GM13976 (cell line): ENCODE data around the gene CXCL9.

Experiments used
- DNase-seq: peaks from one replicate; pipeline ENCODE4 v3.0.0; 2012; ENCODE audit warnings: low spot score
- CTCF ChIP-seq: IDR thresholded peaks from 2 replicates; pipeline ENCODE4 v1.5.1; 2012; ENCODE audit warnings: borderline replicate concordance, mild to moderate bottlenecking; ENCODE audit not compliant: insufficient read depth; ENCODE audit errors: extremely low read depth, missing control alignments, control extremely low read depth
- in situ Hi-C: fragments of 300-500 bp; cut with MboI; formaldehyde crosslinking; loops from one replicate; pipeline ENCODE4 v1.12.0; 2022; ENCODE audit warnings: low sequenced_read_pairs, mixed read lengths, inconsistent platforms; ENCODE audit not compliant: unreplicated experiment

The CXCL9 gene

DNA sequence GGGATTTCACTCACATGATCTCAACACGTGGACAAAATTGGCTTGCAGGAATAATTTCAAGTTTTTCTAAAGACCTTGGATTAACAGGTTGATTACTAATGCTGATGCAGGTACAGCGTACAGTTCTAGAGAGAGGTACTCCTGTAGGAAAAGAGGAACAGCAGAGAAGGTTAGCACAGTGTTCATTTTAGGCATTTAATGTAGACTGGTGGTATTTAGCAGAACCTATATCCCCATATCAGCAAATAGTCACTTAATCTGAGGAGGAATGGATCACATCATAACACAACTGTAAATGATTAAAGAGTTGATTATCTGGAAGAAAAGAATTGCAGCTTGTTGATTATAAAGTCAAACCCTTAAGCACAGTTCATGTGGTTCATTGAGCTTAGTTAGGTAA is 15.4 kb upstream of the CXCL9 start:
- DNase-seq, result no peak
- TF ChIP-seq CTCF, result no peak
- in situ Hi-C loops, result no loop called here

GRCh38 chr4:76022031-76022430 is 14.7 kb upstream of the CXCL9 start:
- no peak for TF ChIP-seq CTCF
- in situ Hi-C loops, result no loop called here

GRCh38 chr4:76017056-76017686 is 9.9 kb upstream of the CXCL9 start:
- in situ Hi-C loops, result no loop called here
- no peak for TF ChIP-seq CTCF
- no peak for DNase-seq

More at GRCh38 chr4:76022031-76022430, 14.7 kb upstream of the CXCL9 start:
- no peak for DNase-seq

GRCh38 chr4:76016393-76016792 is 9.1 kb upstream of the CXCL9 start:
- in situ Hi-C loops, result no loop called here
- no peak for TF ChIP-seq CTCF
- no peak for DNase-seq

DNA sequence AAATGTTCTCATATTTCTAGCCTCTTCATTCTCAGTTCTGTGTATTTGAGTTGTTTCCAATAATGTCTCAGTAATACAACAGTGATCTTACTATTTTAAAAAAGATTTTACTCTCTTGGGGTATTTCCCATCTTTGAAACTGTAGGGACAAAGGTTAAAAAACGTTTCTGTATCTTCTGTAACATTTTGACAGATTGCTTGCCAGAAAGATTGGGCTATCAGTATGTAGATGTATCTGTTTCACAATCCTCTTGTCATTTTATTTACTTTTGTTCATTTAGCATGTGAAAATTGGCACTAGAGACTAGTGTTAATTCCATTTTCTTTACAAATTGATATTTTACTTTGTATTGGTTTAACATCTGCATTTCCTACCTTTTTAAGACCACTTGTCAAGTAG is 6.2 kb upstream of the CXCL9 start:
- no peak for DNase-seq
- TF ChIP-seq CTCF, result no peak
- in situ Hi-C loops, result no loop called here

DNA sequence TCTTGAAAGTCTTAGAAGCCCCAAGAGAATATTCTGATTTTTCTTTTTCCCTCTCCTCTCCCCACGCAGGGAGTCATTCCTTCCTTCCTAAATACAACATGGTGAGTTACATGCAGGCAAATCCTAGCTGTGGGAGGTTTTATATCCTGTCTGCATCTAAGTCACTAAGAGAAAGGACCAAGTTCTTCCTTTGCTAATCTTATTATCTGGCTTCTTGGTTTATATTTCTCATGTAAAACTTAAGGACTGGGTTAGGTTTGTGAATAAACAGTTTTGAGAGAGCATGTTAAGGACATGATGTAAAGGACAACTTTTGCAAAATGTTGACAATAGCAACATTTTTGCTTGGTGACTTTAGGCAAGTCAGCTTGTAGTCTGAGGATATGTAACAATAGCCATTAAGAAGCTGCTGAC is 5.1 kb upstream of the CXCL9 start:
- no peak for TF ChIP-seq CTCF
- in situ Hi-C loops, result no loop called here
- no peak for DNase-seq
